GM12801 (cell line): ENCODE measurements around the gene MCF2L.

Experiments used
- CTCF ChIP-seq: IDR thresholded peaks from one replicate; pipeline ENCODE4 v1.5.1; 2011; ENCODE audit warnings: control low read depth; ENCODE audit not compliant: insufficient read length; ENCODE audit errors: extremely low read depth

The MCF2L gene

GRCh38 chr13:113051641-113052040 is 82.6 kb downstream of the MCF2L start:
- no peak for TF ChIP-seq CTCF

GRCh38 chr13:113052206-113052605 is 83.2 kb downstream of the MCF2L start:
- no peak for TF ChIP-seq CTCF

- TF ChIP-seq CTCF = no peak
Observed at GRCh38 chr13:113052971-113053370, 84.0 kb downstream of the MCF2L start.

GRCh38 chr13:113053376-113053775 is 84.4 kb downstream of the MCF2L start:
- TF ChIP-seq CTCF = no peak

GRCh38 chr13:113053801-113054604 is 85.0 kb downstream of the MCF2L start:
- no peak for TF ChIP-seq CTCF

GRCh38 chr13:113057084-113057483 is 88.1 kb downstream of the MCF2L start:
- no peak for TF ChIP-seq CTCF

GRCh38 chr13:113058129-113058987 is 89.3 kb downstream of the MCF2L start:
- TF ChIP-seq CTCF = no peak
